Stimulated activated CD8-positive, alpha-beta memory T cell treated with anti-CD3 and anti-CD28 coated beads, Interleukin-7, amount 100 ng/mL, for 1 hour (primary cell): ENCODE measurements around the gene PLIN4.

ENCODE experiments used
- DNase-seq, 2 donors: peaks; one replicate each; pipeline ENCODE4 v3.0.0-alpha.2; 2020; ENCODE audit warnings: low read depth in 2 of 2

PLIN4 gene

GRCh38 chr19:4491446-4491845, 26.8 kb downstream of the PLIN4 start:
- DNase-seq = no peak

- DNase-seq = no peak
Observed at GRCh38 chr19:4488496-4488895, 29.8 kb downstream of the PLIN4 start.

GRCh38 chr19:4487572-4487971, 30.7 kb downstream of the PLIN4 start:
- no peak for DNase-seq

GRCh38 chr19:4483385-4483784, 34.9 kb downstream of the PLIN4 start:
- no peak for DNase-seq

GRCh38 chr19:4482721-4483364, 35.4 kb downstream of the PLIN4 start:
- no peak for DNase-seq

GRCh38 chr19:4477034-4477801, 41.1 kb downstream of the PLIN4 start:
- DNase-seq = no peak

- DNase-seq = no peak
Observed at GRCh38 chr19:4474514-4475022, 43.7 kb downstream of the PLIN4 start.

- no peak for DNase-seq
Observed at GRCh38 chr19:4473763-4474513, 44.3 kb downstream of the PLIN4 start.

- DNase-seq = no peak
Observed at GRCh38 chr19:4473011-4473762, 45.1 kb downstream of the PLIN4 start.

GRCh38 chr19:4472174-4472974, 45.9 kb downstream of the PLIN4 start, which contains the start of gene HDGFL2:
Gene HDGFL2 (plus strand): TSS chr19:4472297. CDS start chr19:4472351, 54 bp downstream.
- DNase-seq = no peak

- peak; percentile 90 to 91 for DNase-seq
Observed at GRCh38 chr19:4471403-4472173, 46.7 kb downstream of the PLIN4 start.

- no peak for DNase-seq
Observed at GRCh38 chr19:4467835-4468234, 50.5 kb downstream of the PLIN4 start.

- no peak for DNase-seq
Observed at GRCh38 chr19:4464815-4465581, 53.3 kb downstream of the PLIN4 start.

- peak; percentile 90 to 93 for DNase-seq
Observed at GRCh38 chr19:4457654-4458395, 60.5 kb downstream of the PLIN4 start, which contains the start of gene UBXN6. Gene UBXN6 (minus strand): TSS chr19:4457794. CDS start chr19:4457697, 97 bp downstream.

- DNase-seq = peak in 1 of 2 donors; percentile 10
Observed at GRCh38 chr19:4456843-4457653, 61.2 kb downstream of the PLIN4 start.

- no peak for DNase-seq
Observed at GRCh38 chr19:4456476-4456842, 61.8 kb downstream of the PLIN4 start.

- no peak for DNase-seq
Observed at GRCh38 chr19:4455719-4456475, 62.4 kb downstream of the PLIN4 start.
